Tongue (tissue), 2 donors: ENCODE measurements around the gene CLEC18A. TPM values are rescaled to one million over a fixed set of nuclear protein-coding genes. Genes with fewer than 3 reads are reported as not detected.
"Not testable (repeated sequence)": the region's sequence is repeated elsewhere in the genome, so short reads cannot be mapped to it uniquely, and the experiment has no call there.

Experiments used
- DNase-seq: peaks from one replicate; pipeline ENCODE4 v3.0.0-alpha.2; 2015
- total RNA-seq: library from RNA; depleted of rRNA; stranded (reverse); fragments of >200 nt; gene quantifications from one replicate; pipeline ENCODE4 v1.2.3, GENCODE V29; 2014

Gene CLEC18A
- 0.62 TPM for total RNA-seq

DNA sequence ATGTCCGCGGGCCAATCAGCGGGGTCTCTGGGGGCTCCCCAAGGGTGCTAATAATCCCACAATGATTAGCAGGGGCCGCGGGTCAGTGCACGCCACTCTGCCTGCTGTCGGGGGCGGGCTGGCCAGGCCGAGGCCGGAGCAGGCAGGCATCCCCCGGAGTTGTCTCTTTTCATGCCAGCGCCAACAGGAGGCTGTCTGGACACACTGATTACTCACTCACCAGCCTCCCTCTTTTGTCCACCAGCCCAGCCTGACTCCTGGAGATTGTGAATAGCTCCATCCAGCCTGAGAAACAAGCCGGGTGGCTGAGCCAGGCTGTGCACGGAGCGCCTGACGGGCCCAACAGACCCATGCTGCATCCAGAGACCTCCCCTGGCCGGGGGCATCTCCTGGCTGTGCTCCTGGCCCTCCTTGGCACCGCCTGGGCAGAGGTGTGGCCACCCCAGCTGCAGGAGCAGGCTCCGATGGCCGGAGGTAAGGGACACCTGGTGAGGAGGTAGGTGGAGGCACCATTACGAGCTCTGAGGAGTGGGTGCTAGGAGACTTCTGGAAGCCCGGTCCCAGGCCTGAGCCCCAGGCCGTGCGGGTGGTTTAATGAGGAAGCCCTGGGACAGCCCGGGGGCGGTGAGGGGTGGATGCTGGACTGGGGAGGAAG lies at the start of gene CLEC18A:
Gene CLEC18A (plus strand): TSS at position 318 of the 655 bp plus-strand sequence. CDS start 33 bp downstream, at position 351.
- DNase-seq, result not testable (repeated sequence)

DNA sequence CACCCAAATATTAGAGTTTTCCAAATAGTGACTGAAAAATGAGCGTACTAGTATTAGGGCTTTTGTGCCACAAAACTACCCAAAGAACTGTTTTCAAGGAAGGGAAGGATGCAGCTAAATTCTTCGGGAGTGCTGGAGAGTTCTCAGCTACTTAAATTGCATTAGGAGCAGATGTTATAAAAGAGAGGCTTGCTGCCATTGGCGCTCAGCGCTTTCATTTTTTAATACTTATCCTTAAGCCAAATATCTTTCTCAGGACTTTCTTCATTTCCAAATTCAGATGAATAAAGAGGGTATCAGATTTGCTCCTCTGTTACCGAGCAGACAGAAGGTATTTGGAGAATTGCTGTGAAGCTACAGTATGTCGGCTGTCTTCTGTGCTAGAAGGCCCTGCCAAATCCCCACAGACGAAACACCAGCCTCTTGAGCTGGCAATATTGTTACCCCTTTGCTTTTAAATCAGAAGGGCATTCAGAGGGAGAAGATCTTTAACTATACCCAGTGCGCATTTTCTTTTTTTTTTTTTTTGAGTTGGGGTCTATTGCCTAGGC lies 47.2 kb upstream of the CLEC18A start:
- no peak for DNase-seq

DNA sequence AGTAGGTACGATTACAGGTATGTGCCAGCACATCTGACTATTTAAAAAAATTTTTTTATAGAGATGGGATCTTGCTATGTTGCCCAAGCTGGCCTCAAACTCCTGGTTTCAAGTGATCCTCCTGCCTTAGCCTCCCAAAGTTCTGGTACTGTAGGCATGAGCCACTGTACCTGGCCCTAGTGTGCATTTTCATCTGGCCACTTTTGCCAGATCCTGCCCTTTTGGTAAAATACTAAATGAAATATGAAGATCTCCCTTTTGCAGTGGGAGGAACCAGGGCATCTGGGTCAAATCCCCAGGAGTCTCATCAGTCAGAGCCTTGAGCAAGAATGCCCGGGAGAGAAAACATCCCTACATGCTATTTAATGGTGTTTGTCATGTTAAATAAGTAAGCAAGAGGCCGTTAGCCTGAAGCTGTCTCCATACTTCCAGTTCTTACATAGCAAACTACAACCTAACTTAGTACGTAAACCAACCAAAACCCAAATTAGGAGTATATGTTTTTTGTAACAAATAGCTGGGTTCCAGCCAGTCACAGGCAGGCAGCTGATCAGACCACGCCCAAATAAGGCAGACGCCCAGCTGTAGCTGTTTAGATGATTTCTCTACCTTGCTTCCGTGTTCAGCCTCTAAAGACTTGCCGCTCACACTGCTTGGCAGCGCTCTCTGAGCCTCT lies 46.5 kb upstream of the CLEC18A start:
- no peak for DNase-seq

DNA sequence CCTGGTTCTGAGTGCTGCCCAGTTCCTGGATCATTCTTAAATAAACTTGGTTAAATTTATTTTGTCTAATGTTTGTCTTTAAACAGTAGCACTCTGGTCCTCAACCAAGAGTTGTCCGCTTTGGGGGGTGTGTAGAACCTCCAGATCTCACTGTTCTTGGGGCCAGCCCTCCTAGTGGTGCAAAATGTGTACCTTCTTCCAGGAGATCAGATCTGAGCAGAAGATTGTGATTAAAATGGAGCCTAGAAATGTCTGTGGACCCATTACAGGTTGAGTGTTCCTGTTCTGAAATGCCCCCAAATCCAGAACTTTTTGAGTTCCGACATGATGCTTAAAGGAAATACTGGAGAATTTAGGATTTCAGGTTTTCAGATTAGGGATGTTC lies 46.0 kb upstream of the CLEC18A start:
- no peak for DNase-seq

DNA sequence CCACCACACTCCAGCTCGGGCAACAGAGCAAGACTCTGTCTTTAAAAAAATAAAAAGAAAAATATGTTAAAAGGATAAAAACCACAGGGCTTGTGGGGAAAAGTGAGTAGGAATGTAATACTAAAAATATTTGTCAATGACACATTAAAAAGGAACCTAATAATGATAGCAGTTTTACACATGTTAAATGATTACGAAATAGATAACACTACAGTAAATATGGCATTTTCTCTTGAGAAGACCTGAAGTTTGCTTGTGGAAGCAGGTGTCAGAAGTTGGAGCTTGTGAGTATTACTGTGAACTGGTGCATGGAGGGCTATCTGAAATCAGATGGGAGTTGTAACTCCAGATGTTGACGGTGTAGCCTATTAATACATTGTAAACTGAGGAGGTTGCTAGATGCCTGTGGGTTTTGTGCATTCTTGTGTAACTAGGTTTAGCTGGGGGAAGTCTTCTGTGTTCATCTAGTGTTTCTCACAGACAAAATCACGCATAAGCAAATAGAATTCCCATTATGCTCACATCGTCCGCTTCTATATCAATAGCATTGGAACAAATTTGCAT lies 44.2 kb upstream of the CLEC18A start:
- no peak for DNase-seq

DNA sequence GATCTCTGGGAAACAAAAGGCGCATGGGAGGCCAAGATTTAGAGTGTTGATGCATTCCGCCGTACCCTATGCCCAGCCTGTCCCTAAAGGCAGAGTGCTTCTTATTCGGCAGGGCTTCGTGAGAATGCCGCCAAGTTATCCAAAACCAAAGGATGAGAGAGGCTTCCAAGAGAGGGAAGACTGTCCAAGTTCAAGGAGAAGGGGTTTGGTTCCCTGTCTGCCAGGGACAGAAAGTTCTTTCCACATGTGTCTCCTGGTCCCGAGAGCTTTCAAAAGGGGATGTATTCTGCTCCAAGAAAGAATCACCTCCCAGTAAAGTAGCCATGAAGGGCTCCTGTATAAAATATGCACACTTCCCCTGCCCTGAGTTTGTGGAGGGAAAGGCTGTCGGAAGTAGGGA lies 42.1 kb upstream of the CLEC18A start:
- DNase-seq, result no peak

DNA sequence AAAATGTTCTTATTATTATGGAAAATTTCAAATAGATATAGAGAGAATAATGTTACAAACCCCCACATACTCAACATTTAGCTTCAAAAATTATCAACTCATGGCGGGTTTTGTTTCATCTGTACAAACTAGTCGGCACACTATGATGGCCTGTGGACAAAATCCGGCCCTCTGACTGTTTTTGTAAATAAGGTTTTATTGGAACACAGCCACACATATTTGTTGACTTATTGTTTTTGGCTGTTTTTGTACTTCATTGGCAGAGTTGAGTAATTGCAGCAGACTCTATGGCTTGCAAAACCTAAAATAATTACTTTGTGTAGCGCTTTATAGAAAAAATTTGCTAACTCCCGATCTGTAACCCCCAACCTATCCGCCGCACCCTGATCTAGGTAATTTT lies 41.4 kb upstream of the CLEC18A start:
- DNase-seq, result no peak

DNA sequence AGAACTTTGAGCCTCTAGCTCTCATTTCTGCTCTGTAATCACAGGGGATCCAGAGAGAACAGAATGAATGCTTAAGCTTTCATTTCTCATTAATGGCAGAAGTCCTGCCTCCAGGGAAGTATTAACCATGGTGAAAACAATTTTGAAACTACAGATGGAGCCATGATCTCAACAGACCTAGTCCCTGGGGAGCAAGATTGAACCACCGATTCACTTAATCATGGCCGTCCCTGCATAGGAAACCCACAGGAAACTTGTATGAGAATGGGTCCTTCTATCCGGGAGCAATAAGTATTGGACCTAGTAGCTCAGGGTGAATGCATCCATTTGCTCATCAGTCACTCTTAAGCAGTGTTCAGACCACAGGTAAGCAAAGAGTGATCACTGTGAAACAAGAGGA lies 40.2 kb upstream of the CLEC18A start:
- DNase-seq, result no peak

DNA sequence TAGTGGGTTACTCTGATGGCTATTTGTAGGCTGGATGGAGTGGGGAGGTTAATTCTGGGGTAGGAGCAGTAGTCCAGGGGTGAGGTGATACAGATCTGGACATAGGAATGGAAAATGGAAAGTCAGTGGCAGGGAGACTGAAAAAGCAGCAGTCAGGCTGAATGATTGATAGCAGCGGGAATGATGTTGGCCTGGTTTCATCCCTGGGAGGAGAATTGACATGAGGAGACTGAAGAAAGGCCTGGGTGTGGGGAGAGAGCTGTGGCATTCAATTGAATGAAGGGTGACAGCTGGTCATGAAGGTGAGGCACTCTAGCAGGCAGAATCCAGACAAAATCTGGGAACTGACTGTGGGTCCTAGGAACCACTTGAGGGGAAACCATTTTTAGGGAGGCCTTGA lies 34.7 kb upstream of the CLEC18A start:
- no peak for DNase-seq

DNA sequence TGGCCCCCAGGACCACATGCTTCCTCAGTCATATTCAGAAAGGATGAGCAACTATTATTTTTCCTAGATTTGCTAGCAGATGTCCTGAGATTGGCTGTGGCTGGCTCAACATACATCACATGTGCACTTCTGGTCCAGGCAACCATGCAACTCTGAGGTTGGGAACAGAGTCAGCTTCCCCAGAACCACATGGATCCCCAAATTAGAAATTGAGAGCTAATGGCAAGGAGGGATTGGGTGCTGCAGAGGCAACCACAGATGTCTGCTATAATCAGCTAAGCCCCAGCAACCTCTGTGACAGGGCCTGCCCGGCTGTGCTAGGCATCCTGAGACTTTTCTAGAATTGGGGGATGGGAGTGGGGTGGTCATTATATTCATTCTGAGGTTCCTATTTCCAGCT lies 33.8 kb upstream of the CLEC18A start:
- DNase-seq, result no peak

DNA sequence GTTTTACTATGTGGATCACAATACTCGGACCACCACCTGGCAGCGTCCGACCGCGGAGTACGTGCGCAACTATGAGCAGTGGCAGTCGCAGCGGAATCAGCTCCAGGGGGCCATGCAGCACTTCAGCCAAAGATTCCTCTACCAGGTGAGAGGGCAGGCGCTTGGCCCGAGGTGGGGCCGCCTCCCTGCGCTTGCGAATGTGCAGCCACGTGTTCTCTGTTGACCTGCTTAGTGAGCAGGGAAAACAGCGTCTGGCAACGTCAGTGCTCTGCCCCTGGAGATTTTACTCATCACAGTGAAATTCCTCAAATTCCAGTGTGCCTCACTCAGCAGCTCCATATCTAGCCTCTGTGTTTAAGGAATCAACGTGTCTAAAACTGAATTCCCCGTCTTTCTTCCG lies 33.4 kb upstream of the CLEC18A start:
- peak; percentile 52 for DNase-seq

DNA sequence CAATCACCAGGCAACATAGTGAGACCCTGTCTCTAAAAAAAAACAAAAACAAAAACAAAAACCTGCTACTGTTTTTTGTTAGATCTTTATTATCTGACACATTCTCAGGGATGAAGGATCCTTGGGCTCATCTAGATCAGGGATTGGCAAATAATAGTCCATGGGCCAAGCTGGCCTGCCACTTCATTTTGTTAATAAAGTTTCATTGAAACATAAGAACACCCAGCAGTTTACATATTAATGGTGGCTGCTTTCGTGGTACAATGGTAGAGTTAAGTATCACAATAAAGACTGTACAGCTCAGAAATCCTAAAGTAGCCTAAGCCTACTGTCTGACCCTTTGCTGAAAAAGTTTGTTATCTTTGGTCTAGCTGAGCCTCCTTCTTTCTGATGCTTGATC lies 32.9 kb upstream of the CLEC18A start:
- DNase-seq, result no peak

DNA sequence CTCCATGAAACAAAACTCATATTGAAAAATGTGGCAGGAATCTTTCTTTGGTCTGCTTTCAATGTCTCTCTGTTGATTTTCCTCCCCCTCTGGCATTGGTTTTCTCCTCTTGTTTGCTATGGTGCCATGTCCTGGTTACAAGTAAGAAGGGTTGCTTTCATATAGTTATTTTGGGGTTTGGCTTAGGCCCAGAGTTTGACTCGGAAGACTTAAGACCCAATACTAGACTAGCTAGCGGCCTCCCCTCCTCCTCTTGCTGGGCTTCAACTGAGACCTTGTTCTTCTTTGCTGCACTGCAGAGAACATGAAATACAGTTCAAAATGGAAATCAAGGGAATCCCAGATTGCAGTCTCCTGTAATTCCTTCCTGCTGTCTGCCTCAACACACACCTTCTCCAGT lies 30.0 kb upstream of the CLEC18A start:
- DNase-seq, result peak; percentile 79

DNA sequence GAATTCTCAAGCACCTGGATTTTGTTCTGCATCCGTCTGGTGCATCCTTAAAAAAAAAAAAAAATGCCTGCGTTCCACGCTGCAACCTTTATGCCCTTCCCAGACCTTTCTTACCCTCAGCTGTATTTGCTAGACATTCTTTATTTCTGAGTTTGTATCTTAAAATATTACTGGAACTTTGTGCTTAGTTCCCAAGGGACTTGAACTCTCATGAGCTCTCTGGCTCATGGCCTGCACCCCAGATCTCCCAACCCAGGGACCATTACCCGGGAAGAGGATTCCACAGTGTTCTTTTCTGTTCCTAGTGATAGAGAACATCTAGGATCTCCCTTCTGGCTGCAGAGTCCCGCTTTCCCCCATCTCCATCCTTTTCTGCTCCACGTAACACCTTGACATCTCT lies 28.9 kb upstream of the CLEC18A start:
- DNase-seq, result no peak

DNA sequence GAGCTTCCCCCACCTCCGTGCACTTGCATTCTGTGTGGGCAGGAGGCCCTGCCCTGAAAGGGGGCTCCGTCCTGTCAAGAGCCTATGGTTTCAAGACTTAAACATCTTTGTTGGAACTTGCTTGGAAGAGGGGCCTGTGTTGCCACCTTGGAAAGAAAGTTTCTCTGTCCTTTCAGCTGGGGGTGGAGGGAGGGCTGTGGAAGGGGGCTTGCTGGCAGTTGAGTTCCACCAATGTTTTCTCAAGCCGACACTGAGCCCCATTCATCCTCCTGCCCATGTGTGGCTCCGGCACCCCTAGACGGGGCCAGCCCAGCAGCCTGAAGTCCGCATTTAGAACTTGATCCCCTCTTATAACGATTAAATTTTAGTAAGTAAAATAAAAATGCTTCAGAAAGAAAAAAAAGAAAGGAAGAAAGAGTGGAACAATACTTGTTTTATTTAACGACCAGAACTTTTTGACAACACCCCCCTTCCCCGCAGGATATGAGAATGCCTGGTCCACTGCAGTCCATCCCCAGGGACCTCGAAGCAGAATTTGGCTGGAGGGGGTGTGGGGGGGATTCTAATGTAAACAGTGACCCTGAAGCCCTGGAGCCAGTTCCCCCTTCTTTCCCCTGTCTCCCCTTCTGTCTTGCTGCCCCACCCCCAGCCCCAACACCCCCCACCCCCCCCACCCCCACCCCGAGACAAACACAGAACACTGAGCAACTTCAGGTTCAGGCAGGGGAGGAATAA lies 26.9 kb upstream of the CLEC18A start:
- peak; percentile 52 for DNase-seq

DNA sequence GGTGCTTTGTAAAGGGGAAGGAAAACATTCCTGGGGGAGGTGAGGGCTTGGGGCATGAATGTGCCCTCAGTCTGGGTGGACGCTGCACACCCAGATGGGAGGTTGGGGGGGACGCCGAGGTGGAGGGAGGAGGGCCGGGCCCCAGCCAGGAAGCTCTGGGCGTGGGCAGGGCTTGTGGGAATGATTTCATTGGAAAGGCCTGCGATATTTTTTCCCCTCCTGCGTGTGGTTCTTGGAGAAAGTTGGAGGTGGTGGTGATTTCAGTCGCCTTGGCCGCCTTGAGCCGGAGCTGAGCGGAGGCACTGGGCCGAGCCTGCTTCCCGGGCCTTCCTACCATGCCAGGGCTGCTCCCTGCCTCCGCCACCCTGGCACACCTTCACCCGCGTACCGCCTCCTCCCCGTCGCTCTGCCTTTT lies 26.4 kb upstream of the CLEC18A start:
- DNase-seq, result peak; percentile 75

DNA sequence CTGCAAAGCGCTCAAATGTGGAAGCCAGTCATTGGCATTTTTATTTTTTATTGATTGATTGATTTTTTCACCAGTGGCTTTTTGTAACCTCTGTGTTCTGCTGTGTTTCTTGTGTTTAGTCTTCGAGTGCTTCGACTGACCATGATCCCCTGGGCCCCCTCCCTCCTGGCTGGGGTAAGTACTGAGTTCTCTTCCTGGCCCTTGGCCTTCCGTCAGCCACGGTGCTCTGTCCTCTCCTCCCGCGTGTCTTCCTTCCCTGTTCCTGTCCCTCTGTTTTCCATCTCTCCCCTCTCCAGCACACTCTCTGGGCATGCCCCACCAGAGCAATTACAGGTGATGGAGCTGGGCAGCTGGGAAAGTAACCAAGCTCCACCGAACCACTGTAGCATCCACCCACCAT lies 25.8 kb upstream of the CLEC18A start:
- no peak for DNase-seq

DNA sequence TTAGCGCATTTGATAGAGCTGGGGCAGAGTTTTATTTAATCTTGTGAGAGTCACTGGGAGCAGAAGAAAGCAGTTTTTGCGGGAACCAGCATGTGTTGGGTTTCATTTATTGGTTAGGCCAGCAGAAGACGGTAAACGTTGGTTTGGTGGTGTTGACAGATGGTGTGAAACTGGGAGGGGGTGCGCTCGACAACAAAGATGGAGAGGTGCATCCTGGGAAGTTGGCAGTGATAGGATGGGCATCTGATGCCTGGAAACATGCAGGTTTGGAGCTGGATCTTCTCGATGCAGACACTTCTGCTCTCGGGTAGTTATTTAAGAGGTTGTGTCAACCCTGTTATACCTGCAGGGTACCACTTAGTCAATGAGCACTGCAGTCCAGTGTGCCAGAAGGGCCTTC lies 24.9 kb upstream of the CLEC18A start:
- DNase-seq, result no peak

DNA sequence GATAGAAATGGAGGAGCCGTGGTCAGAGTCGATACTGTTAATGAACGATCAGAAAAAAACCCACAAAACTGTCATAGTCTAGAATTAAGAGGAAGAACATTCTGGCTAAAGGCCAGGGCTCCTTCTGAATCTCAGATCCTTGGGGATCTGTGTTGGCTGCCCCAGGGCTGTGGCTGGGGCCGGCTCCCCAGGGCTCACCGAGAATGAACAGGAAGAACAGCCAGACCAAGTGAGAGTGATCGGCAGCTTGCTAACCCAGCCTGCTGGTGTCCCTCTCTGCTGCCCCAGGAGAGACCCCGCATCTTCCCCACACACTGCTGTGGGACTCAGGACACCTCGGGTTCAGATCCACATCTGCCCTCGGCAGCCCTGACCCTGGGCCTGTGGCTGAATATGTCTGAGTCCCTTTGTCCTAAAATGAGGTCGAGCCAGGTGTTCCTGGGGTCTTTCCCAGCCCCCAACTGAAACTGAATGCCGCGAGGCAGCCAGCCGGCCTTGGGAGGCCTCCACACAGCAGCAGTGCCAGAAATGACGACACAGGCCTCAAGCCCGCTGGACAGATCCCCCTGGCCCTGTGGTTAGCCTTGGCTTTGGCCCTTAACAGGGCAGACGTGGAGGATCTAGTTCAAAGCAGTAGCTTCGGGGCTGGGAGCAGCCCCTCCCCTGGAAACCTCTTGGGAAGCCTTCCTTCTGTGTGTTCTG lies 23.9 kb upstream of the CLEC18A start:
- peak; percentile 73 for DNase-seq

DNA sequence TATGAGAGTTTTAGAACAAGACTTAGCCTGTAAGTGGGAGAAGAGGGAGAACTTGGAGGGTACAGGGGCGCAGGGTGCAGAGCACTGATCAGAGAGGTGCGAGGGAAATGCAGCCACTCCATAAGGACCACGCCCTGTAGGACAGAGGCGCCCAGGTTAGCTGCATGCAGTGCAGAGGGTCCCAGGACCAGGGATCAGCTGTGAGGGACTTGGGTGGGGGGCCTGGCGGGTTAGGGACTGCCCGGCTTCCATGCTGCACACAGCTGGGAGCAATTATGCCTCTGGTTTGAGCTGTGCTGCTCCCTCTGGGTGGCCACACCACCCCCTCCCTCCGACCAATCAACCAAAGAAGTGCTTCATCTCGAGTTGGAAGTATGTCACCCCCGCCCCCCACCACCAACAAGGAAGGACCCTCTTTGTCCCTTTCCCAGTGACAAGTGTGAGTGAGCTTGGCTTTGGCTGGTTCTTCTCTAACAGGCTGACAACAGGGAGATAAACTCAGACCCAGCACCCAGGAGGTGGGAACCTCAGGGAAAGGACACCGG lies 22.2 kb upstream of the CLEC18A start:
- no peak for DNase-seq

DNA sequence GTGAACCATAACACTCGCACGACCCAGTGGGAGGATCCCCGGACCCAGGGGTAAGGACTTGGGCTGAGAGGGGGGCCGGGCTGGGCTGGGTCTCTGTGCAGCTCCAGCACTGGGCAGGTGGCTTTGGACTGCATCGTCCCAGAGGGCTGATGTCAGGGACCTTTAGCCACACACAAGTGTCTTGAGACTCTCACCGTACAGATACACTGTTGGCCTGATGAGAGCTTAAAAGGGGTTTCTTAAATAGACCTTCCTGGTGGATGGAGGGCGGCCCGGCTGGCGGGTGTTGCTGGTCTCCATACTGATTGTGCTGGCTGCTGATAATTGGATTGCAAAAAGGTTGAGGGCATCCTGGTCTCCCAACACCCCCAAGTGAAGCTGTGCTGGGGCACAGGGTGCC lies 21.7 kb upstream of the CLEC18A start:
- DNase-seq, result no peak
